ENCODE measurements around the gene SELENOF. TPM values are rescaled to one million over a fixed set of nuclear protein-coding genes. Genes with fewer than 3 reads are reported as not detected.

Gene SELENOF
- polyA plus RNA-seq, 1 of the 3 experiments (the other 2 are of a cell fraction): 155 TPM

- DNase-seq: no peak
- POLR2A ChIA-PET: no interaction called here
- H3K4me3 ChIP-seq (ENCODE audit: low read depth in 2 of 2, low read length in 1 of 2): no peak overlapping the region
- H3F3A ChIP-seq (replicated peaks; ENCODE audit: insufficient read depth): no peaks in the 10 kb centered on the region
- CTCF ChIA-PET: interaction anchor here (2.6 kb wide), 1 partner anchor 261 kb away, joined by 9 read pairs; no protein-coding TSS in a partner anchor
- H3K36me3 ChIP-seq (replicated peaks in 1 of 2; ENCODE audit: control insufficient read depth in 1 of 2, insufficient read depth in 2 of 2, low read length in 1 of 2): no peaks in the 10 kb centered on the region
- H3K4me2 ChIP-seq: no peak overlapping the region
- no peaks in the 10 kb centered on the region for H3K27me3 ChIP-seq (ENCODE audit: insufficient read depth)
- no peaks in the 10 kb centered on the region; a peak in 1 of 4 replicates for H3K4me1 ChIP-seq (ENCODE audit: control insufficient read depth in 1 of 2, insufficient read depth in 2 of 2, low read depth in 1 of 2, low read length in 1 of 2)
- TF ChIP-seq SIN3A (IDR thresholded peaks at IDR 0.05; ENCODE audit: borderline replicate concordance, low read depth, low read length) (no peak), ELF1 (IDR thresholded peaks at IDR 0.05) (no peak), GATA2 (CRISPR knock-in tag; IDR thresholded peaks at IDR 0.05) (no peak), CTCF (IDR thresholded peaks at IDR 0.05) (no peak), JUND (IDR thresholded peaks at IDR 0.05) (no peak), REST (IDR thresholded peaks at IDR 0.05; ENCODE audit: low read depth, low read length) (no peak)
- no peak overlapping the region for H2AFZ ChIP-seq (ENCODE audit: low read depth)
- H3K9ac ChIP-seq: no peak overlapping the region
- no peaks in the 10 kb centered on the region for H4K20me1 ChIP-seq (ENCODE audit: insufficient read depth)
- no peaks in the 10 kb centered on the region for H3K79me2 ChIP-seq (ENCODE audit: insufficient read depth)
- no peak overlapping the region for H3K27ac ChIP-seq (ENCODE audit: low read depth in 2 of 2, low read length in 1 of 2)
- H3K9me3 ChIP-seq: no peaks in the 10 kb centered on the region
- 67% methylated on average over 2 of the region's 2 CpGs for WGBS (ENCODE audit: low lambda C conversion rate)
- H3K9me2 ChIP-seq: no peaks in the 10 kb centered on the region
Measured at GRCh38 chr1:86823386-86823785, 90.5 kb downstream of the SELENOF start.

GRCh38 chr1:86822459-86822858 lies 91.5 kb downstream of the SELENOF start:
- no peak for DNase-seq
- no peaks in the 10 kb centered on the region for H3K9me3 ChIP-seq
- CTCF ChIA-PET: interaction anchor here (2.6 kb wide), 1 partner anchor 262 kb away, joined by 9 read pairs; no protein-coding TSS in a partner anchor
- H2AFZ ChIP-seq (ENCODE audit: low read depth): no peak overlapping the region
- no peaks in the 10 kb centered on the region for H3K27me3 ChIP-seq (ENCODE audit: insufficient read depth)
- no peaks in the 10 kb centered on the region for H3K36me3 ChIP-seq (replicated peaks in 1 of 2; ENCODE audit: control insufficient read depth in 1 of 2, insufficient read depth in 2 of 2, low read length in 1 of 2)
- H4K20me1 ChIP-seq (ENCODE audit: insufficient read depth): no peaks in the 10 kb centered on the region
- H3K9ac ChIP-seq: no peak overlapping the region
- no peaks in the 10 kb centered on the region; a peak in 1 of 4 replicates for H3K4me1 ChIP-seq (ENCODE audit: control insufficient read depth in 1 of 2, insufficient read depth in 2 of 2, low read depth in 1 of 2, low read length in 1 of 2)
- WGBS (ENCODE audit: low lambda C conversion rate): 67% methylated on average over 4 of the region's 4 CpGs
- no peaks in the 10 kb centered on the region for H3F3A ChIP-seq (replicated peaks; ENCODE audit: insufficient read depth)
- no peak overlapping the region for H3K4me3 ChIP-seq (ENCODE audit: low read depth in 2 of 2, low read length in 1 of 2)
- no peak overlapping the region for H3K4me2 ChIP-seq
- no peak overlapping the region for H3K27ac ChIP-seq (ENCODE audit: low read depth in 2 of 2, low read length in 1 of 2)
- no peaks in the 10 kb centered on the region for H3K79me2 ChIP-seq (ENCODE audit: insufficient read depth)
- POLR2A ChIA-PET: no interaction called here
- H3K9me2 ChIP-seq: no peaks in the 10 kb centered on the region
- TF ChIP-seq MXI1 (IDR thresholded peaks at IDR 0.05; ENCODE audit: low read depth, low read length): no peak
- no peak for TF ChIP-seq POLR2AphosphoS5 (IDR thresholded peaks at IDR 0.05; ENCODE audit: low read depth, low read length)
- no peak for TF ChIP-seq TAF1 (IDR thresholded peaks at IDR 0.05; ENCODE audit: borderline replicate concordance, low read depth, low read length)
- no peak for TF ChIP-seq USF2 (IDR thresholded peaks at IDR 0.05; ENCODE audit: borderline replicate concordance, low read depth, low read length)
- no peak for TF ChIP-seq USF1 (IDR thresholded peaks at IDR 0.05; ENCODE audit: borderline replicate concordance, low read depth)
- TF ChIP-seq FOSL2 (IDR thresholded peaks at IDR 0.05; ENCODE audit: borderline replicate concordance, low read depth): no peak
- no peak for TF ChIP-seq CHD2 (IDR thresholded peaks at IDR 0.05; ENCODE audit: low read length, partially characterized antibody)
- TF ChIP-seq FOXM1 (IDR thresholded peaks at IDR 0.05; ENCODE audit: low read depth): no peak
- TF ChIP-seq NRF1 (IDR thresholded peaks at IDR 0.05; ENCODE audit: low read depth, low read length): no peak
- TF ChIP-seq RXRA (IDR thresholded peaks at IDR 0.05; ENCODE audit: borderline replicate concordance, low read depth): no peak
- no peak for TF ChIP-seq SMC3 (IDR thresholded peaks at IDR 0.05; ENCODE audit: low read depth, low read length)
- no peak for TF ChIP-seq NFIC (IDR thresholded peaks at IDR 0.05; ENCODE audit: borderline replicate concordance)
- TF ChIP-seq REST (IDR thresholded peaks at IDR 0.05; ENCODE audit: low read depth, low read length): no peak

Measured in SK-N-SH (cell line).